T-helper 2 cell (primary cell): ENCODE measurements around the gene TXN2.
"Not testable (repeated sequence)": the region's sequence is repeated elsewhere in the genome, so short reads cannot be mapped to it uniquely, and the experiment has no call there.

Experiments used
- DNase-seq, 5 experiments: peaks; one replicate each; pipeline versions ENCODE4 v3.0.0 to v3.0.0-alpha.2; 2012 to 2022
- total RNA-seq, 2 donors: gene quantifications; one replicate each; lab custom pipeline; 2026; lab: John Stamatoyannopoulos, UW

Gene TXN2, protein sequence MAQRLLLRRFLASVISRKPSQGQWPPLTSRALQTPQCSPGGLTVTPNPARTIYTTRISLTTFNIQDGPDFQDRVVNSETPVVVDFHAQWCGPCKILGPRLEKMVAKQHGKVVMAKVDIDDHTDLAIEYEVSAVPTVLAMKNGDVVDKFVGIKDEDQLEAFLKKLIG
- total RNA-seq: 14.0 to 15.7 reads per million in 2 donors

DNA sequence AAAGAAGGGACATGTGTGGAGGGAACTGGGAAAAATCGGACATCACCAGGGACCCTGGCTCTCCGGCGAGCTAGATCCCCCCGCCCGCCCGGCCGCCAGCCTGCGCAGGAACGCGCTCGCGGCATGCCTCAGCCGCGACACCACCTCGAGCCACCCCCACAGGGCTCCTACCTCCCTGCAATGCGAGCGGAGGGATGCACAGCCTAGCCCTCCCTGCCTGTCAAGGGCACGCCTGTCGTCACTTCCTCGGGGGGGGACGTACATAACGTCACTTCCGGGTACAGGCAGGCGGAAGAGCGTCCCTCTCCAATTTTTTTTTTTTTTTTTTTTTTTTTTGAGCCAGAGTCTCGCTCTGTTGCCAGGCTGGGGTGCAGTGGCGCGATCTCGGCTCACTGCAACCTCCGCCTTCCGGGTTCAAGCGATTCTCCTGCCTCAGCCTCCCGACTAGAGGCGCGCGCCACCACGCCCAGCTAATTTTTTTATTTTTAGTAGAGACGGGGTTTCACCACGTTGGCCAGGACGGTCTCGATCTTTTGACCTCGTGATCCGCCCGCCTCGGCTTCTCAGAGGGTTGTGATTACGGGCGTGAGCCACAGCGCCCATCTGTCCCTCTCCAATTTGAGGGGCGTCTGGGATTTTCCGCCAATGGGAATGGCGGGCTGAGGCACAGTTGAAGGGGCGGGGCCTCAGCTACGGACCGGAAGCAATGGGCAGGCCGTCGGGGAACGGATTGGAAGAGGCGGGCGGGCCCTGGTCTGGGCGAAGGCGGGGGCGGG is at the start of gene TXN2:
TXN2 (minus strand) TSS at position 248 of the 776 bp plus-strand sequence. CDS start 803 bp downstream, outside the sequence.
- peak; percentile 89 to 98 (median 95) for DNase-seq

DNA sequence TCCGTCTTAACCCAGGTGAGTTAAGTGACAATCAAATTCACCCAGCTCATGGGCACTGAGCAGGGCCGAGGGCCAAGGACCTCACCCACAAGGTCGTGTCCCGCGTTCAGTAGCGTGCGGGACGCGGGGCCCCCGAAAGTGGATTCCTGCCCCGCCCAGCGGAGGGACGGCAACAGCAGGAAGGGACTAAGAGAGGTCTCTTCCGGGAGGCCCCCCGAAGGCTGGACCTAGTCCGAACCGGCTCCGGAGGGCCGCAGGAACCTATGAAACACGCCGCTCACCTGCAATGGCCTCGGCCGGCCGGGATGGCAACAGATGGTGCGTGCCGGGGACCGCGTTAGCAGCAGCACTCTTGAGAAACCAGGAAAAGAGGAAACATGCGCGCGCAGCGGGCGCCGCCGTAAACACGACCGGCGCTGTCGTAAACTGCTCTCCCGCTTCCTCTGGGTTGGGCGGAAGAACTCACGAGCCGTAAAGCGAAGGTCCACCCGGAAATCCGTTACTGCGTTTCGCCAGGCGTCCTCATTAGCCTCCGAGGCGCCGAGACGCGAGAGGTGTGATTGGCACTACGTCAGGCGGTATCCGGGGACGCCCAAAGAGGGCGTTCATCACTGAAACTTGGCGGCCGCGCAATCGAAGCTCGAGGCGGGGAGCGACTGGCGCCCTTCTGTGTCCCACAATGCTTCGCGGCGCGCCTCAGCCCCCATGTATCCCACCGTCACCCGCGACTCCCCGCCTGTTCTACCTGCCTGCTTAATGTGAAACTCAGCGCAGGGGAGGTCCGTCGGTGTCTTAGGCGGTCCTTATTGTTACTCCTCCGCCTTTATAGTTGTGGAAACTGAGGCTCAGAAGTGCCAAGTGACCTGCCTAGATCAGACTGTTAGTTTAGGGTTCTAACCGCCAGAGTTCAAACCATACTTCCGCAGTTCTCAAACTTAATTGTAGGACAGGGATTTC is 47.6 kb upstream of the TXN2 start, which contains the start of gene EIF3D:
EIF3D (minus strand) TSS at position 372 of the 957 bp plus-strand sequence. CDS start 3,045 bp downstream, outside the sequence.
- peak; percentile 90 to 100 (median 98) for DNase-seq

DNA sequence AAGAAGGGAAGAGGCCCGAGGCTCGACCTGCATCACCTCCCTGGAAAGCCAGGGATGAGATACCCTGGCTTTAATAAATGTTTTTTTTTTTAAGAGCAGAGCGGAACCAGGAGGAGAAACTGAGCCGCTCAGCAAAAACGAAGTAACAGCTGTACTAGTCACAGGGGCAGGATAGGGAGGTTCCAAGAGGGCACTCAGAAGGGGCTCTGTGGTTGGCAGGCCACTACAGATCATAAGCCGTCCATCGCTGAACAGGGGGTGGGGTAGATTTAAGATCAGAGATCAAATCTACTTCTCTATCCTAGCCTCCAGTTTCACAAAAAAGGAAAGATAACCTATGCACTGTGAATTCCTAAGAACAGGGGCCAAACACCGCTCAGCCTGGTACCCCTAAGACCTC is 46.9 kb upstream of the TXN2 start:
- DNase-seq: peak in 1 of 5 experiments; percentile 43

DNA sequence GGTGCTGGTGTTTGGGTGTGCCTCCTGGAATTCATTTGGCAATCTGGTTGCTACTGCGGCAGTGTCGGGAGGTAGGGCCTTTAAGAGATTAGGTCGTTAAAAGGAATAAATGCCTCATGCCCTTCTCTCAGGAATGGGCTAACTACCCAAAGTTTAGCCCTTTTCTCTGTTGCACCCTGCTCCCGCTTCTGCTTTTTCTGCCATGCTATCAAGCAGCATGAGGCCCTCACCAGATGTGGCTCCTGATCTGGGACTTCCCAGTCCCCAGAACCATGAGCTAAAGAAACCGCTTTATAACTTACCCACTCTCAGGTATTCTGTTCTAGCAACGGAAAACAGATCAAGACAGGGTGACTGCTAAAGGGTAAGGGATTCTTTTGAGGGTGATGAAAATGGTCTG is 41.2 kb upstream of the TXN2 start:
- DNase-seq: no peak

GRCh38 chr22:36520423-36520822 is 39.0 kb upstream of the TXN2 start:
- DNase-seq: no peak

DNA sequence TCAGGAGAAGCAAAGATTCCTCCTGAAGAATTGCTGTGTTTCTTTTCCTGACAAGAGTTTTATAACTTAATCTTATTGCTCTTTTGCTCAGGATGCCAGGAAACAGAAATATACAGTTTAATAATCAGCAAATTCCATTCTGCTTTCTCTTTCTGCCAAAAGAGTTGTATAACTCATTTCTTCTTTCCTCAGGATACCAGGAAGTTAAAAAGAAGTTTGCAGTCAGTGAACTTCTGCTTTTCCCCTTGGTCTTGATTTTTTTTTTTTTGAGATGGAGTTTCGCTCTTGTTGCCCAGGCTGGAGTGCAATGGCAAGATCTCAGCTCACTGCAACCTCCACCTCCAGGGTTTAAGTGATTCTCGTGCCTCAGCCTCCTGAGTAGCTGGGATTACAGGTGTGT is 38.5 kb upstream of the TXN2 start:
- not testable (repeated sequence) for DNase-seq

GRCh38 chr22:36514766-36515165 is 33.3 kb upstream of the TXN2 start:
- DNase-seq: no peak

GRCh38 chr22:36512991-36513390 is 31.6 kb upstream of the TXN2 start:
- DNase-seq: no peak

DNA sequence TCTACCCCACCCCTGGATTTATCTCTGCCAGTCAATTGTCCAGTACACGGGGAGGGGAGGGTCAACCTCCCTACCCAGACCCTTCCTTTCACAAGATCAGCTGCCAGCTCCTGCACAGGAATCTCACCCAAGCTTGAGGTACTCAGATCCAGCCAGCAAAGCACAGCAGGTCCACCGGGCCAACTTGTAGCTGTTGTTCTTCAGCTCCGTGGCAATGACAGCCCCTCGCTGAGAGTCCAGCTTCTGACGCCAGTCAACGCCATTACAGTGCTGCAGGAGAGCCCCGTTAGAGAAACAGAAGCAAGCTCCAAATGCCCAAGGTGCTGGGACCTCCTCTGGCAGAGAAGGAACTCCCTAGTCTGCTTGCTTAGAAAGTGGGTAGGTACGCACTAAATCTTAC is 30.9 kb upstream of the TXN2 start:
- DNase-seq: no peak

DNA sequence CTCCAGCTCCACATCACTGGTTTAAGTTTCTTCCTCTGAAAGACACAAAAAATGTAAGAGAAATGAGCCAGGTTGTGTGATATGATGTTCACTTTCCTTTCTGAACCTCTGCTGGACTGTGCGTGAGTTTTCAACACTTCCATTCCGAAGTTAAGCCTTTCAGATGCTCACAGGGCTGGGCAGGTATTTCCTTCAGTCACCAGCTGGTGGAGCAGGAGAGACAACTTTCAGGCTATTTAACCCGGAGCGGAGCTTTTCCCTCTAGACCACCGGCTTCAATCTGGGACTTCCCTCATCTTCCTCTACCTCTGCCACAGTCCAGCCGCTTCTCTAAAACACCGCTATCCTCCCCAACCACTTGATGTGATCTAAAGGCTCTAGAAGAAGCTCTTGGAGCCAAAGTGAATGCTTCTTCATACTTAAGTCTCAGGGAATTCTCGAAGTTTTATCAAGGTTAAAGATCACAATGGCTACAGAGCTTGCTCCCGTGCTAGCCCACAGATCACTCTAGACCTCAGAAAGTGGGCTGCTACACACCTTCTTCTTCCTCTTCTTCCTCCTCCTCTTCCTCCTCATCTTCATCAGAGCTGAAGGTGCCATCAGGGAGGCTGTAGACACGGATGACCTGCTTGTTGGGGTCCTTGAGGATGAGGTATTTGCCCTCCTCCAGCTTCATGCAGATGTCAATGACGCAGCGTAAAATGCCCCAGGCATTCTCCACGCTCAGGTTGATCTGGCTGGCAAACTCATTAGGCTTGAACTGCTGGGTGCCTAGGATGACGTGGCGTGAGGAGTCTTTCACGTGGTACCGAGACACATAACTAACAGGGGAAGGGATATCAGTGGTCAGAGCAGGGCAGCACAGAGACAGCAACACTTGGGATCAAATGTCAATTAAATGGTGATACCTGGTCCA is 29.8 kb upstream of the TXN2 start:
- peak in 1 of 5 experiments; percentile 22 for DNase-seq

DNA sequence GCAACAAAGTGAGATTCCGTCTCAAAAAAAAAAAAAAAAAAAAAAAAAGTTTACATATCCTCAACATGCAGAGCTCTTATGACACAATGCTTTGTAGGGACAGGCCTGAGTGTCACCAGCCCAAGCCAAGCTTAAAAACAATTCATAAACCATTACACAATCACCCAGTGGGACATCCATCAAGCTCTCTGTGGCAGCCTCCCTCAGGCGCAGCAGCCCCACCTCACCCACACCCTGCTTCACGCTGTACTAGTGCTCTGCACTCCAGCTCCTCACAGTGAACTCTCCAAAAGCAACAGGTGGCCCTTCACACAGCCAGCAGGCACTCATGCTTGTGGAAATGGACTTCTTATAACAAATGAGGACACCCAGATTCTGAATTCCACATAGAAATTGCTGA is 28.9 kb upstream of the TXN2 start:
- DNase-seq: no peak

DNA sequence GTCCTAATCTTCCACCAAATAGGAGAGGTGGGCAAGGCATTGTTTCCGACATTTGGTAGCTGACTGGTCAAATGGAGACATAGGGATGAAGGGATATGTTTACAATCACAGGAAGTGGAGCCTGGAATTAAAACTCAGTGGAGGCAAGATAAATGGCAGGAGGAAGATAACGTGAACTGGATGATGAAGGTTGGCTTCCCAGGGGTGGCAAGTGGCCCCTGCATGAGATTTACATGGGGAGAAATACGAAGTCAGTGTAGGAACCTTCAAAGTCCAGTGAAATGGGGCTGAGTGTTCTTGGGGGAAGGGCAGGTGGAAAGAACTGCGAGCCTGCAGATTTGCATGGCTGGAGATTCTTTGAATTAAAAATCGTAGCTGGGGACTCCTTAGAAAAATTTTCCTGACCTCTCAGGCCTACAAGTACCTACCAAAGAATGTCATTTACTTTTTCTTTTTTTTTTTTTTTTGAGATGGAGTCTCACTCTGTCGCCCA is 26.1 kb upstream of the TXN2 start:
- DNase-seq: no peak

DNA sequence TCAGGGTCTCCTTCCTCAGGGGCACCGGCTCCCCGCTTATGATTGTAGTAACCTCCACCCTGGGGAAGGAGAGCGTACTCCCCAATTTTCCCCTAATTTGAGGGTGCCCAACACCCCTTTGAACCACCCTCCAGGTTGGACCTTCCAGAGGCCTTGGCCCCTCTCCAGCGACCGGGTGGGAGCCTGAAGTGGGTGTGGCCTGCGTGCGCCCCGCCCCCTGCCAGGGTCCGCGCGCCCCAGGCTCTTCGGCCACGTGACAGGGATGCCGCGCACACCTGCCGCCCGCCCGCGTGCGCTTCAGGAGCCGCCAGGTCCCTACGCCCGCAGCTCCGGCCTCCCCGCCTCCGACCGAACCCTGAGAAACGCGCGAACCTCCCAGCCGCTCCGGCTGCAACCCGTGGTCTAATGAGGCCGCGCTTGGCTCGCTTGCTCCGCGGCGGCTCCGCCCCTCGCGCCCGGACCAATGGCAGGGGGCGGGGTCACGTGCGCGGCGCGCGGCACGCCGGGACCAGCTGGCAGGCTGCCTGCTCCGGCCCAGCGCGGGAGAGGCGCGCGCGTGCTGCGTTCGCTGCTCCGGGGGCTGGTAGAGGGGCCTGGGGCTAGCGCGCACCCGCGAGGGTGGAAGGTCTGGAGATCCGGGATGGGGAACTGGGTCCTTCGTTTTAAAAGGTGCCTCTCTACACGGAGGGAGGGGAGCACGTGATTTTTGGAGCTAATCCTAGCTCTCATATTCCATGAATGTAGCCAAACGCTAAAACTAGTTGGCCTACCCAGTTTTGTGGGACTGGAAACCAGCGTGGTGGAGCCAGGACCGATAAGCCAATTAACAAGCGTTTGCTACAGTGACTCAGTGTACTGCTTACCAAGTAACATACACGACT is 25.4 kb upstream of the TXN2 start, which contains the start of gene FOXRED2:
FOXRED2 (minus strand) TSS at position 404 of the 881 bp plus-strand sequence. CDS start 618 bp downstream, outside the sequence.
- DNase-seq: peak; percentile 78 to 92 (median 85)

GRCh38 chr22:36505998-36506635 is 24.7 kb upstream of the TXN2 start:
- no peak for DNase-seq

GRCh38 chr22:36497910-36498665 is 16.6 kb upstream of the TXN2 start:
- no peak for DNase-seq

DNA sequence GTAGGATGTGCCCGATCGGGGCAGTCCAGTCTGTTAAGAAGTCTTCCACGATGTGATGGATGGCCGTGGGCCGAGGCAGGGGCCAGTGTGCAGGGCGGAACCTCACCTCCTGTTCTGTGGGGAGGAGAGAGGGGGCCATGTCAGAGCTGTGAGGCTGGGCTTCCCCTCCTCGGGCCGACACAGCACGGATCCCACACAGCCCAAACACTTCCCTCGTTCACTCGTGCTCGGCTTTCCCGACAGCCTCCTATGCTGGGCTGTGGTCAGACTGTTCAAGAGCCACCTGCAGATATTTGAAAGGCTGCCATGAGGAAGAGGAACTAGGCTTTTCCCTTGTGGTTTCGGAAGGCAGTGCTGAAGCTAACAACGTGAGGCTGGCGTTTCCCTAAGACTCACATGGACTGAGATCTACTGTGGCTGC is 12.3 kb upstream of the TXN2 start:
- no peak for DNase-seq

DNA sequence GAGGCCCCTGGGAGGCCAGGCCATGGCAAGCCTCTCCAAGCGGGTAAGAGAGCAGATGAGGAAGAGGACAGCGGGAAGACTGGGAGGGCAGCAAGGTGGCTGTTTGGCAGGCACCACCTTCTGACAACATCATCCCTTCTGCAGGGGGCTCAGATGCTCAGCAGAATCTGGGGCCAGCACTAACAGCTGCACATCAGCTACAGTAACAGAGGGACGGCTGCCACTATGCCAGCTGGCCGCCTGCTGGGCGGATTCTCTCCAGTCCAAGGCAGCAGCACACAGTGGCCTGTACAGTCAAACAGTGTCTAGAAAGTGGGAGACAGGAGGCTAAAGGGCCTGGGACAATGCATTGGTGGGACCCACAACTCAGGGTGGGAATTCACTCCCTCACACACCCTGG is 10.7 kb upstream of the TXN2 start:
- DNase-seq: no peak

DNA sequence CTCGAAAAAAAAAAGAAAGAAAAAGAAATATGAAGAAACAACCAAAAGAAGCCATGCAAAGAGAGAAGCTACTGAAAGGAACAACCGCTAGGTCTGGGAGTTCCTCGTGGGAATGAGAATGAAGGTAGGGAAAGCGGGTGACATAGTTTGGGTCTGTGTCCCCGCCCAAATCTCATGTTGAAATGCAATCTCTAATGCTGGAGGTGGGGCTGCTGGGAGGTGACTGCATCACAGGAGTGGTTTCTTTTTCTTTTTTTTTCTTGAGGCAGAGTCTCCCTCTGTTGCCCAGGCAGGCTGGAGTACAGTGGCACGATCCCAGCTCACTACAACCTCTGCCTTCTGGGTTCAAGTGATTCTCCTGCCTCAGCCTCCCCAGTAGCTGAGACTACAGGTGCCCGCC is 9.7 kb upstream of the TXN2 start:
- no peak for DNase-seq
